GM21723 (cell line): ENCODE data around the gene ZP1.

Experiments
- ATAC-seq: cut with Tn5 transposase; IDR thresholded peaks from one replicate; pipeline ENCODE4 v1.9.1; 2021; ENCODE audit warnings: mild to moderate bottlenecking, moderate library complexity; ENCODE audit not compliant: unreplicated experiment

ZP1 gene

GRCh38 chr11:60874421-60875365 is 7.4 kb downstream of the ZP1 start:
- ATAC-seq: no peak

GRCh38 chr11:60875366-60876167 is 8.2 kb downstream of the ZP1 start:
- no peak for ATAC-seq

- ATAC-seq: no peak
Observed at GRCh38 chr11:60876168-60876485, 8.8 kb downstream of the ZP1 start.

- ATAC-seq: no peak
Observed at GRCh38 chr11:60878245-60879101, 11.1 kb downstream of the ZP1 start.

- no peak for ATAC-seq
Observed at GRCh38 chr11:60879104-60879503, 11.8 kb downstream of the ZP1 start.

GRCh38 chr11:60879971-60880588 is 12.7 kb downstream of the ZP1 start:
- ATAC-seq: no peak

GRCh38 chr11:60880643-60881282 is 13.4 kb downstream of the ZP1 start:
- ATAC-seq: no peak

- peak; percentile 68 for ATAC-seq
Observed at GRCh38 chr11:60887556-60887955, 20.2 kb downstream of the ZP1 start.

- no peak for ATAC-seq
Observed at GRCh38 chr11:60889869-60890311, 22.5 kb downstream of the ZP1 start.

- ATAC-seq: no peak
Observed at GRCh38 chr11:60890696-60891095, 23.4 kb downstream of the ZP1 start.

- no peak for ATAC-seq
Observed at GRCh38 chr11:60891103-60891741, 23.9 kb downstream of the ZP1 start.

GRCh38 chr11:60895687-60896086 is 28.3 kb downstream of the ZP1 start:
- ATAC-seq: no peak

- ATAC-seq: no peak
Observed at GRCh38 chr11:60897496-60897895, 30.2 kb downstream of the ZP1 start.

- no peak for ATAC-seq
Observed at GRCh38 chr11:60899046-60899936, 31.9 kb downstream of the ZP1 start.

GRCh38 chr11:60899977-60900376 is 32.6 kb downstream of the ZP1 start:
- ATAC-seq: no peak

GRCh38 chr11:60900673-60901404 is 33.5 kb downstream of the ZP1 start:
- no peak for ATAC-seq

- no peak for ATAC-seq
Observed at GRCh38 chr11:60902625-60903024, 35.3 kb downstream of the ZP1 start.

- ATAC-seq: no peak
Observed at GRCh38 chr11:60905047-60905446, 37.7 kb downstream of the ZP1 start.
